Measurements from ENCODE around the gene ADGRG4.
"Not testable (repeated sequence)": the region's sequence is repeated elsewhere in the genome, so short reads cannot be mapped to it uniquely, and the experiment has no call there.

Gene ADGRG4, protein sequence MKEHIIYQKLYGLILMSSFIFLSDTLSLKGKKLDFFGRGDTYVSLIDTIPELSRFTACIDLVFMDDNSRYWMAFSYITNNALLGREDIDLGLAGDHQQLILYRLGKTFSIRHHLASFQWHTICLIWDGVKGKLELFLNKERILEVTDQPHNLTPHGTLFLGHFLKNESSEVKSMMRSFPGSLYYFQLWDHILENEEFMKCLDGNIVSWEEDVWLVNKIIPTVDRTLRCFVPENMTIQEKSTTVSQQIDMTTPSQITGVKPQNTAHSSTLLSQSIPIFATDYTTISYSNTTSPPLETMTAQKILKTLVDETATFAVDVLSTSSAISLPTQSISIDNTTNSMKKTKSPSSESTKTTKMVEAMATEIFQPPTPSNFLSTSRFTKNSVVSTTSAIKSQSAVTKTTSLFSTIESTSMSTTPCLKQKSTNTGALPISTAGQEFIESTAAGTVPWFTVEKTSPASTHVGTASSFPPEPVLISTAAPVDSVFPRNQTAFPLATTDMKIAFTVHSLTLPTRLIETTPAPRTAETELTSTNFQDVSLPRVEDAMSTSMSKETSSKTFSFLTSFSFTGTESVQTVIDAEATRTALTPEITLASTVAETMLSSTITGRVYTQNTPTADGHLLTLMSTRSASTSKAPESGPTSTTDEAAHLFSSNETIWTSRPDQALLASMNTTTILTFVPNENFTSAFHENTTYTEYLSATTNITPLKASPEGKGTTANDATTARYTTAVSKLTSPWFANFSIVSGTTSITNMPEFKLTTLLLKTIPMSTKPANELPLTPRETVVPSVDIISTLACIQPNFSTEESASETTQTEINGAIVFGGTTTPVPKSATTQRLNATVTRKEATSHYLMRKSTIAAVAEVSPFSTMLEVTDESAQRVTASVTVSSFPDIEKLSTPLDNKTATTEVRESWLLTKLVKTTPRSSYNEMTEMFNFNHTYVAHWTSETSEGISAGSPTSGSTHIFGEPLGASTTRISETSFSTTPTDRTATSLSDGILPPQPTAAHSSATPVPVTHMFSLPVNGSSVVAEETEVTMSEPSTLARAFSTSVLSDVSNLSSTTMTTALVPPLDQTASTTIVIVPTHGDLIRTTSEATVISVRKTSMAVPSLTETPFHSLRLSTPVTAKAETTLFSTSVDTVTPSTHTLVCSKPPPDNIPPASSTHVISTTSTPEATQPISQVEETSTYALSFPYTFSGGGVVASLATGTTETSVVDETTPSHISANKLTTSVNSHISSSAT (N-terminal part only)

DNA sequence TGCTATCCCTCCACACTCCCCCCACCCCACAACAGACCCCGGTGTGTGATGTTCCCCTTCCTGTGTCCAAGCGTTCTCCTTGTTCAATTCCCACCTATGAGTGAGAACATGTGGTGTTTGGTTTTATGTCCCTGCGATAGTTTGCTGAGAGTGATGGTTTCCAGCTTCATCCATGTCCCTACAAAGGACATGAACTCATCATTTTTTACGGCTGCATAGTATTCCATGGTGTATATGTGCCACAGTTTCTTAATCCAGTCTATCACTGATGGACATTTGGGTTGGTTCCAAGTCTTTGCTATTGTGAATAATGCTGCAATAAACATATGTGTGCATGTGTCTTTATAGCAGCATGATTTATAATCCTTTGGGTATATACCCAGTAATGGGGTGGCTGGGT lies at the start of gene ADGRG4:
ADGRG4 (plus strand) TSS at position 243 of the 400 bp plus-strand sequence. CDS start 7,815 bp downstream, outside the sequence.
- intact Hi-C loops (cut with DNase I) = not testable (repeated sequence)

DNA sequence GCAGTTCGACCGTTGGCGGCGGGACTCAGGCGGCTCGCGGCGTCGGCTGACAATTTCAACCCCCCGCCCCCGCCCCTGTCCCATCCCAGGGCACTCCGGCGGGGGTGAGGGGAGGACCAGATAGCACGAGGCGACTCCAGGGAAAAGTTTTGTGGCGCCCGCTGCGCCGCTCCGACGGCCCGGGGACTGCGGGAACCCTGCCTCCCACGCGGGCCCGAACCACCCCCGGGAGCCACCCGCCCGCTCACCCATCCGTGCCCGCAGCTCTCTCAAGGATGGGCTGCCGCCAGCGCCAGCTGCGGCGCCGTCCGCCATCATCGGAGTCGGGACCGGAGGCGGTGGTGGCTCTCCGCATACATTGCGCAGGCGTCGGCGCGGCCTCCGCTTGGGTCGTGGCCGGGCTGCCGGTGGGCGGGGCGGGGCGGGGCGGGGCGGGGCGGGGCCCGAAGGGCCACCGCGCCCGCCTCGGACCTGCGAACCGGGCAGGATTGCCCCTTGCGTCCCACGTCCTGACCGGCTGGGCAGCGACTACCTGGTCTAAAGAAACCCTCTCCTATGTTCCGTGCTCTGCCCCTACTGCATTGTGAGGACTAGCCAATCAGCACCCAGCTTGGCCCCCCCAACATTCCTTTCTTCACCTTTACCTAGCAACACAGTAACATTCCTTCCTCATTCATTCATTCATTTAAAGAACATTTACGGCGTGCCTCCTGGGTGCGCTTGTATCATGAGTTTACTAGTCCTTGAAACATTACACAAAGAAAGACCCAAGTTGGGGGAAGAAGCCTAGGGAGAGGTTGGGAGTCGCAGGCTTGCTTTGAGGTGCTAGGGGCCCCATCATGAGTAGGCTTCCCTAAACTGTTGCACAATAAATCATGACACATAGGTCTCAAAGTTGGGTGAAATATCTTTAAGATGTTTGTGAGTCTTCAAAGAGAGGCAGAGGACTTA lies 49.4 kb upstream of the ADGRG4 start, which contains the start of gene MAP7D3:
MAP7D3 (minus strand) TSS at position 360 of the 951 bp plus-strand sequence; CDS start at position 318, 42 bp downstream.
- intact Hi-C loops (cut with DNase I) = no loop called here
- peak; percentile 16 to 91 (median 43) for DNase-seq

More for the DNA sequence above, at the start of gene ADGRG4:
- DNase-seq = not testable (repeated sequence)

DNA sequence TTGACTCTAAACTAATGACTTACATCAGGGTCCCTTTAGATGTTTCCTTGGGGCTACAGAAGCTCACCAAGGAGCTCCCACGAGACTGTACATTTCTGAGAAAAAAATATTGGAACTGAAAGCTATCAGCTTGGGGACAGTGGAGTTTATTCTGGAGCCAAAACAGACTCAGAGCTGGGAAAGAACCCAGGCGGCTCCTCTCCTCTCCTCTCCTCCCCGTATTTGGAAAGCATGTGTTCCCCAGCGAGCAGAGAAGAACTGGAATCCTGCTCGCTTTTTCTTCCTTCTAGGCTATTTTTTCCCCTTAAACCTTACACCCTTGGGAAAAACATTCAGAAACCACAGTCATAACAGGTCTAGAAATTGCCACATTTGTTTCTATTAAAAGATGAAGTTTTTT lies 45.2 kb upstream of the ADGRG4 start:
- intact Hi-C loops (cut with DNase I) = no loop called here
- DNase-seq = no peak

DNA sequence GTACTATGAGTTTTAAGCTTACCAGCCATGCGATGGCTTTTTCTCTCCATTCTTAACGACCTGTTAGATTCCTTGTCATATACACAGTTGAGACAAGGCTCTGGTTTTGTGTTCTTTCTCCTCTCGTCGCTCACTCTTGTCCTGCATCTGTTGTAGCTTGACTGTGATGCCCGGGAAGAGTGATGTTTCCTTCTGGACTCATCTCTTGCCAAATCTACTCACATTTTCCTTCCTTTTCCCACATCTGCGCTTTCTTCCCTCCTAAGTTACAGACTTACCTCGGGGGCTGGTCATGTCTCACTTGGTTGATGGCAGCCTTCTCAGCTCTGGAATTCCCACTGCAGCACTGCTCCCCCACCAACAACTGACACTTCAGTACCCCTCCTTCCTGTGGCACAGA lies 44.7 kb upstream of the ADGRG4 start:
- intact Hi-C loops (cut with DNase I) = no loop called here

DNA sequence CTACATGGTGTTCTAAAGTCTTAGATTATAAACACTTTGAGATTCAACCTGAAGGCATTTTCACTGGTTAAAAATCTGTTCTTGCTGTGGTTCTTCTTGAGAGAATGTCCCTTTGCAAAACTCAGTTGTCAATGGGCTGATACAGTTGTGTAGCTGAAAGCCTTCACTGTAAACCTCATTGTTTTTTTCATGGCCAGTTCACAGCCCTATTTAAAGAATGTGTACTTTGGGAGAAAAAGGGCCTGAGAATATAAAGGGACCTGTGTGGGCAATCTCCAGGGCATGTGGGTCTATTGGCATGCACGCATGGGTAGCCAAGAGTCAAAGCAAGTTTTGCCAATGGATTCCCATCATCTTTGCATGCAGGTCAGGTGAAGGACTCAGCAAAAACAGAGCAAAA lies 41.8 kb upstream of the ADGRG4 start:
- intact Hi-C loops (cut with DNase I) = no loop called here
- DNase-seq = no peak

More for the DNA sequence above, 44.7 kb upstream of the ADGRG4 start:
- DNase-seq = no peak

DNA sequence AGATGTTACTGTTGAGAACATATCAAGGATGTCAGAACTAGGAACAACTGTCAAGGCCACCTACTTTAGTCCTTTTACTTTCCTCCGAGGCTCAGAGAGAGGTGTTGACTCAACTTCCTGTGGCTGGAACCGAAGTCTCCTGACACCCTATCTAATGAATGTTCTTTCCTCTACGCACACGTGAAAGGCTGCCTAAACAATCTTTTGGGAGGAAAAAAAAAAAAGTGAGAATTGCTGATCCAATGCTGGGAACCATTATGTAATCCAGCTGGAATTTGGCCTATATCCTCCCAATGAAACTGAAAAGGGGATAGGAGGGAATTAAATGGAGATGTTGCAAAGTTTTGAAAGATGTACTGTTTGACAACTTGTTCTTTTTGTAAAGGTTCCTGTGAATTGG lies 41.2 kb upstream of the ADGRG4 start:
- no peak for DNase-seq
- intact Hi-C loops (cut with DNase I) = no loop called here

DNA sequence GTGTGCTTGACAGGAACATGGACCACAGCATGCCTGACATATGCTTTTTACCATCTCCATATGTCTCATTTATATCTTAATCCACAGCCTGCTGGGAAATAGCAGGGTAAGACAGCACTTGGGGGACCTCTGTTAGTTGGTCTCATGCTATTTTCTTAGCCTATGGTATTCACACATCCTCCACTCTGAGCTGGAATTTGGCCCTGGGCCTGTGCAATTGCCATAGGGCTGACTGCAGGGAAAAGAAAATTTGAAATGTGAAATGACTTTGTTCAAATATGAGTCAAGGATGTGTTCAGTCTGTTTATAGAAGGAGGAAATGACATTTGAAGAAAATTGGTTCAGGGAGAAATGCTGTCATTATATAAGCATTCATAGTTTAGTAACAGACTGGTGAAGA lies 40.0 kb upstream of the ADGRG4 start:
- peak in 4 of 10 donors; percentile 8 to 86 (median 24) for DNase-seq

DNA sequence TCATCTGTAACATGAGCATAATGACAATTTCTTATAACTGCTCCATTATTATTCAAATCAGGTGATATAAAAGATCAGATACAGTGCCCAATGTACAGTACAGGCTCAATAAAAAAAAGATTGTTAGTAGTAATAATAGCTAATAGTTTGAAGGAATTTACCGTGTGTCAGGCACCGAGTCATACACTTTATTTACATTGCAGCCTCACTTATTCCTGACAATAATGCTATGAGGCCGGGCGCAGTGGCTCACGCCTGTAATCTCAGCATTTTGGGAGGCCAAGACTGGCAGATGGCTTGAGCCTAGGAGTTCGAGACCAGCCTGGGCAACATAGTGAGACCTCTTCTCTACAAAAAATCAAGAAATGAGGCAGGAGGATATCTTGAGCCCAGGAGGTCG lies 39.4 kb upstream of the ADGRG4 start:
- intact Hi-C loops (cut with DNase I) = no loop called here
- no peak for DNase-seq

More for the DNA sequence above, 40.0 kb upstream of the ADGRG4 start:
- intact Hi-C loops (cut with DNase I) = no loop called here

DNA sequence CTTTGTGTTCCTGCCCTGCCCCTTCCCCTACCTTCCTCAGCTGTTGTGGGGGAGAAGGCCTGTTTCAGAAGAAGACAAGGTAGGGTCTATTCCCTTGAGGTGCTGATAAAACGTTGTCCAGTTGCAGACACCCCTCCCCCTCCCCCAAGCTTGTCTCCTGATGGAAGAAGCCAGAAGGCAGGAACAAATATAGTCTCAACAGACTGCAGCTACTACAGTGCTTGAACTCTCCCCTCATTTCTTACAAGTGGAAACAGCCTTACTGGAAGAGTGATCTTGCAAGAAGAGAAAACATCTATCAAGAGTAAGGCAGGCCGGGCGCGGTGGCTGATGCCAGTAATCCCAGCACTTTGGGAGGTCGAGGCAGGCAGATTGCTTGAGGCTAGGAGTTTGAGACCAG lies 38.5 kb upstream of the ADGRG4 start:
- intact Hi-C loops (cut with DNase I) = no loop called here
- no peak for DNase-seq

DNA sequence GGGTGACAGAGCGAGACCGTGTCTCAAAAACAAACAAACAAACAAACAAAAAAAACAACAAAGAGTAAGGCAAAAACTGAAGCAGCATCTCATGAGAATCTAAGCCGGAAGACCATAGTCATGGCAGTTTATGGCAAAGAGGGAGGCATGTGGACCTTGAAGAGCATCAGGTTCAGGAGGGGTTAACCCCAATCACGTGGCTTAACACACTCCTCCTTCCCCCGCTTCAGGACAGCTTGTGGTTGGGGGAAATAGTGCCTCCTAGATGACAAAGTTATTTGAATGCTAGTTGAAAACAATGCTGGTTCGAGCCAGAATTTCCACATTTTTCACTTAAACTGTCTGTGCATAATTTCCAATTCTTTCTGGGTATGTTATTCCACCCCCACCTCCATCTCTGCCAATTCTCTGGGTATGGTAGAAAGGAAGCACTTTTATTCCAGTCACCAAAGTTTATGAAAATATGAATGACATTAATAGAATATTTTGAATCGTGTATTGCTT lies 37.9 kb upstream of the ADGRG4 start:
- DNase-seq = no peak
- intact Hi-C loops (cut with DNase I) = no loop called here

DNA sequence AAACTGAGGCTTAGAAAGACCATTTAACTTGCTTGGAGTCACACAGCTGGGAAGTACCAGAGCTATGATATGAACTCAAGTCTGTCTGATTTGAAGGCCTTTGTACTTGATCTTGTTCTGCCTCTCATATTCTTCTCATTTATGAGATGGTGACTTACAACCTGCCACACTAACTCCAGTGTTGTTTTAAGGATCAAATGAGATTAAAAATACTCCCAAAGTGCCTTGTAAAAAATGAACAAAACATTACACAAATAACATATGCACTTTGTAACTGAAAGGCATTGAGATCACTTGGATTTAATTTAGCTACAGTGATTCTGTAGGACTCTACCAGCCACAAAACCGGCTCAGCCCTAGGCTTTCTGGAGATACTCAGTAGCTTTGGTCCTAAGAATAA lies 33.9 kb upstream of the ADGRG4 start:
- DNase-seq = no peak
- intact Hi-C loops (cut with DNase I) = loop anchor here (5.0 kb wide), 1 partner anchor 100 kb away; no protein-coding TSS in a partner anchor

DNA sequence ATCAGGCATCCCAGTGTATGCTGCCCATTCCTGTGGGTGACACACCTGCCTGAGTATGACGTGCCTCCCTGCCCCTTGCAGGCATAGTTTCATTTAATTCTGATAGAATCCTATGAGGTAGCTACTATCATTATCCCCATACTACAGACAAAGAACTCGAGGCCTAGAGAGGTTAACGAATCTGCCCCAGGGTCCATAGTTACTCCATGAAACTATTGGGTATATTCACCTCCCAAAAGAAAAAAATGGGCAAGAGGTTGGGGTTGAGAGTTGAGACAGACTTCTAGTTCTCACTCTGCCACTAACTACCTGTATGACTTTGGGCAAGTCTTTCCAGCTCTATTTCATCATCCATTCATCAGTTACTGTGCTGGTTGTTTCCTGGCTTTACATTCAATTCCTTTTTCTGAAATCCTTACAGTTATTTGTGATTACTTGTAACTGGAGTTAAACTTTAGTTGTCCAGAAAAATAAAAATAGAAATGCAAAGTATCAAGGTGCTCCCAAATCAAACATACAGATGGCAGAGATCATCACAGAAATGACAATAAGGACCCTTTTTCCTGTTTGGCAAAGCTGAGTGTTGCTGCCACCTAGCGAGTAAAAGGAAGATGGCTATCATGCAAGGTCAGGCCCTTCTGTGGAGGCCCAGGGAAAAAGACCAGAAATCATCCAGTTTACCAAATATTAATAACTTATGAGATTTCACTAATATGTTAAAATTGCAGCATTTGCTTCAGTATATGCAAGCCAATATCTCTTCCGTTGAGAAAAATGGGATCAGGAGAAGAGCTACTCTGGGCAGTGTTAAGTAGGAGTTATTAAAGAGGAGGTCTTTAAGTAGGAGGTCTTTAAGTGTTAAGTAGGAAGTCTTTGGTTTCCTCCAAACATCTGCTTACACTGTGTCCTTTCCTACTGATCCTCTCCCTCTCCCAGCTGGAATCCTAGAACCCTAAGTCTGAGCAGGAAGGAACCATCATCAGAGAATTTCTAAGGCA lies 32.4 kb upstream of the ADGRG4 start:
- intact Hi-C loops (cut with DNase I) = loop anchor here (2.0 to 5.0 kb wide), 2 partner anchors 101 to 240 kb away; no protein-coding TSS in a partner anchor
- DNase-seq = peak in 4 of 10 donors; percentile 12 to 40 (median 28)

DNA sequence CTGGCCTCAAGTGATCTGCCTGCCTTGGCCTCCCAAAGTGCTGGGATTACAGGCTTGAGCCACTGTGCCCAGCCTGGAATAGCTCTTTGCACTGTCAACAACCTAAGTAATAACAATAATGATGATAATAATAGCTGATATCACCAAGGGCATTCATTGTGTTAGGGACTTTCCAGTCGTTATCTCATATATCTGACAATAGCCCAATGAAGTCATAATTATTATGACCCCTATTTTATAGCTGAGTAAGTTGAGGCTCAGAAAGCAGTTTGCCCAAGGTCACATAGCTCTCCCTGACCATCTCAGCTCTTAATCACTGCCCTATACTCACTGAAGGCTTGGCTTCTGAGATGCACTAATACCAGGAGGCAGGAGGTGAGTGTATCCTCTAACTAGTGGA lies 30.8 kb upstream of the ADGRG4 start:
- intact Hi-C loops (cut with DNase I) = loop anchor here (2.0 to 5.0 kb wide), 2 partner anchors 103 to 241 kb away; no protein-coding TSS in a partner anchor
- no peak for DNase-seq

DNA sequence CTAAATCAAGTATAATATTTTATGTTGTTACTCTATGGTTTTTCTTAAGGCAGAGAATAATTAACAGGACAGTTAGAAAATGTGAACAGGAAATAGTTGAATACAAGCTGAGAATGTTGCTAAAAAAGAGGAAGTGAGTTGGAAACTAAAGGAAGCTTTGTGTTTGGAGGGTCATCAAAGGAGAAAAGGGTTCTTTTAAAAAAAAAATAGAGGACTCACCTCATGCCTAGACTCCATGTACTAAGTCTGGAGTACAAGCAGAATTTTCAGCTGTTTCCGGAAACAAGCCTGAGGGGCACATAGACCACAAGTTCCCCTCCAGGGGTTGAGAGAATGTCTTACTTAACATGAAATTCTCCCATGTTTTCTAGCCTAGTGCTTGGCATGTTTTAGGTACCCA lies 29.5 kb upstream of the ADGRG4 start:
- DNase-seq = no peak
- intact Hi-C loops (cut with DNase I) = no loop called here

DNA sequence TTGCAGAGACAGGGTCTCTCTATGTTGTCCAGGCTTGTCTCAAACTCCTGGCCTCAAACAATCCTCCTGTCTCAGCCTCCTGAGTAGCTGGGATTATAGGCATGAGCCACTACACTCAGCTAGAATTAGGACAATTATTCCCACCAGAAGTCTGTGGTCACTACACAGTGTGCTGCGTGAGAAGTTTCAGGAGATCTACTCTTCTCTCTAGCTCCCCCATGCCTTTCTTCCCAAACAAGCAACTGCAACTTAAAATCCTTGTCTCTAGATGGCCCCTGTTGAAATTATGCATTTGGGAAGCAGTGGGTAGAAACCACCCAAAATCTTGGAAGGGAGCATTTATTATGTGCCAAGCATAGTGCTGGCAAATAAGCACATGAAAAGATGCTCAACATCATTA lies 28.4 kb upstream of the ADGRG4 start:
- no peak for DNase-seq
- intact Hi-C loops (cut with DNase I) = no loop called here

DNA sequence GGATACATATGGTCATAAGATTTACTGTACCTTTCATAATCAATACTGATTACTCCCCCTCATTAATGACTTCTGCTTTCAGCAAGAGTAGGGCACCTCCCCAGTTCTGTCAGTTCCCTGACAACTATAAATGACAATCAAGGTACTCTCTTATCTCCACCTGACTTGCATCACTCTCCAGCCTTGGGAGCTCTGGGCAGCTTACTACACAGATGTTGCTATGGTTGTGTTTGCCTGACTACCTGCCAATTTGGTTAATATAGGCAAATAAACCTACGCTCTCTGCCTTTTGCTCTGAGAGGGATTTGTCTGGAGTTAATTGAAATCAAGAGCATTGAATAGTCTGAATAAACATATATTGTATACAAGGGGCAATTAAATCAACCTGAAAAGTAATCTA lies 26.8 kb upstream of the ADGRG4 start:
- intact Hi-C loops (cut with DNase I) = no loop called here
- DNase-seq = no peak

DNA sequence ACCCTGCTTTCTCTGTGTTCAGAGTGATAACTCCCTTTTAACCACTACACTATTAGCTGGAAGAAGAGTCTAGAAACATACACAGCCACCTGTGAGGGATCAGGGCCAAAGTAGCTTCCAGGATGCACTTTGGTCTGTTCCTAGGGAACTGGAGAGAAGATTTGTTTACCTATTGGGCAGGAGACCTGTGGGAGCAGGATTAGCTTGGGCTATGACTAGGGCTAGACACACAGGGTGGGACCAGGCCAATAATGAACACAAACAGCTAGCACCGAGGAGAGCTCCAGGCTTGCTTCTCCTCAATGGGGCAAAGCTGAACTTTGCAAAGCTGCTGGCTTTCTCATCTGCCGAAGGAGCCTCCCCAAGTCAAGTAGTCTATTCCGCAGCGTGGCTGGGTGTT lies 25.2 kb upstream of the ADGRG4 start:
- intact Hi-C loops (cut with DNase I) = no loop called here
- no peak for DNase-seq

DNA sequence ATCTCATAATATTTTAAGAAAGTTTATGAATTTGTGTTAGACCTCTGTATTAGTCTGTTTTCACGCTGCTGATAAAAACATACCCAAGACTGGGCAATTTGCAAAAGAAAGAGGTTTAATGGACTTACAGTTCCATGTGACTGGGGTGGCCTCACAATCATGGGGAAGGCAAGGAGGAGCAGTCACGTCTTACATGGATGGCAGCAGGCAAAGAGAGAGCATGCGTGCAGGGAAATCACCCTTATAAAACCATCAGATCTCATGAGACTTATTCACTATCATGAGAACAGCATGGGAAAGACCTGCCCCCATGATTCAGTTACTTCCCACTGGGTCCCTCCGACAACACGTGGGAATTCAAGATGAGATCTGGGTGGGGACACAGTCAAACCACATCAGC lies 14.4 kb upstream of the ADGRG4 start:
- DNase-seq; intact Hi-C loops (cut with DNase I): not testable (repeated sequence)

Measured in posterior cingulate gyrus (tissue), 11 donors.